HG03432 (cell line): Measurements from ENCODE around the gene CADM3.

Experiments used
- ATAC-seq: cut with Tn5 transposase; IDR thresholded peaks from one replicate; pipeline ENCODE4 v1.9.1; 2021; ENCODE audit warnings: mild to moderate bottlenecking, moderate library complexity; ENCODE audit not compliant: unreplicated experiment

The CADM3 gene

GRCh38 chr1:159248311-159248710 is 76.9 kb downstream of the CADM3 start:
- ATAC-seq: no peak

- no peak for ATAC-seq
Measured at GRCh38 chr1:159250638-159251216, 79.3 kb downstream of the CADM3 start.
